ENCODE data around the gene MNX1.

The MNX1 gene

DNA sequence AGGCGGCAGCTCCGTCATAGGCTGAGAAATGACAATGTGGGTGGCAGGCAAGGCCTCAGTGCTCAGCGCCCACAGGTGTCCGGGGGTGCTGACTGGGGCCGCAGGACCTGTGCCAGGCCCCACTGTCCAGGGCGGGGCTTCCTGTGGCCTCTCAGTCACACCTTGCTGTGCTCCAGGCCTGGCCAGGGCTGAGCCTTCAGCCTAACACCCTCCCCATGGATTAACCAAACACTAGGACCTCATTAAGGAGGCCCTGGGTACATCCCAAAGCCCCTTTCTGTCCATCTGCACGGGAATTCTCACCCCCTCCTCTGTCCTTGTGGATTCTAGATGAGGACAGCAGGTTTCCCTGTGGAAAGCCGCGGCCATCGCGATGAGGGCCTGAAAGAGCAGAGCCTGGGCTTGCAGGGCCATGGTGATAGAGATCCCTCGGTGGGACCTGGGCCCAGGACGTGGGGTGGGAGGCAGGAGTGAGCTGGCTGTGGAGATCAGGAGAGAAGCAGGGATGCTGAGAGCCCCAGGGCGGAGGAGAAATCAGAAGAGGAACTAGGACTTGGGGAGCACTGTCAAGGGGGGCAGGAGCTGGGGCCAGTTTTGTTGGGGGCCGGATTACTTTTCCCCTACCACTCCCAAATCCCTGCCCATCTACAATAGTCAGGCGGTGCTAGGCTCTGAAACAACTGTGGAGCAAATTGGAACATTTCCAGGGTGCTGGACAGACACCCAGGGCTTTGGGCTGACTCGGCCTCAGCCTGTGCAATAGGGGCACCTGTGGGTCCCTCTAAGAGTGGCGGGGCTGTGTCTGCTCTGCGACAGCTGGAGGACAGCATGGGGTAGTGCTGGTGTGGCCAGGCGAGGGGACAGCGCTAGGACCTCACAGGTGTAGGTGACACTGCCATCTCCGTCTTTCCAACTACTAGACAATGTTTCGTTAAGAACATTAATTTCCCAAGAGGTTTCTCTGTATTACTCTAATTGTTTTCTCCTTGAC lies 23.3 kb upstream of the MNX1 start:
- DNase-seq (ENCODE audit: insufficient read length, low spot score) (no peak), FAIRE-seq (no peak)

DNA sequence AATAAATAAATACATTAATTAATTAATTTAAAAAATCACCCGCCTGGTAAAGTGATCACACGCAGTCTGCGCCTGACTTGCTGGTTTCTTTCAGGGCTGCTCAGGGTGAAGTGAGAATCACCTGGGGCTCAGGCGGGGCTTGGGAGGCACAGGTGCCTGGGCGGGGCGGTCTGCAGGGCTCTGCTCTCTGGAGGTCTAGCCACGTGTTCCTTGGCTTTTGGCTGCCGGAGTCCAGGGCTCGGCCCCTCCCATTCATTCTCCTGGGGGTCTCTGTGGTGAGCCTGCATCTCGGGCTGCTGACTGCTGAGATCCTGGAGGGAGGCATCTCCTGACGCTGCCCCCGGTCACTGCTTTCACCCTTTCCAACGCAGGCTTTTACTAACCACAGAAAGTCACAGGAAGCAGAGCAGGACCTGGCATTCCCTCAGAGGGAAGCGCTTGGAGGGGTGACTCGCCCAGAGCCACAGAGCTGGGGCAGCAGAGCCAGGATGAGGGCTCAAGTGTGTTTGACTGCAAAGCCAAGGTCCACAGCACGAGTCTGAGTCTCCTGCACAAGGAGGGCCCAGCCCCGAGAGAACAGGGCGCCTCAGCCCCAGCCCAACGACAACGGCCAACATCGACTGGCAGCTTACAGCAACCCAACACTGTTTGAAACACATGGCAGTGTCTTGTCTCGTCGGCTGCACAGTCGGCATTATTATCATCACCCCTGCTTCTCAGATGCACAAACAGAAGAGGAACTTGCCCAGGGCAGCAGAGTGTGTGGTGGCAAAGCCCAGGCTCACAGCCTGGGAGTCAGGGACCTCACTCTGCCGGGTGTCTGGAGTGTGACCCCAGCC lies 22.4 kb upstream of the MNX1 start:
- DNase-seq (ENCODE audit: insufficient read length, low spot score) = no peak
- FAIRE-seq = no peak

- no peak for FAIRE-seq
- no peak for DNase-seq (ENCODE audit: insufficient read length, low spot score)
These were observed 21.7 kb upstream of the MNX1 start for GRCh38 chr7:157032128-157032527.

DNA sequence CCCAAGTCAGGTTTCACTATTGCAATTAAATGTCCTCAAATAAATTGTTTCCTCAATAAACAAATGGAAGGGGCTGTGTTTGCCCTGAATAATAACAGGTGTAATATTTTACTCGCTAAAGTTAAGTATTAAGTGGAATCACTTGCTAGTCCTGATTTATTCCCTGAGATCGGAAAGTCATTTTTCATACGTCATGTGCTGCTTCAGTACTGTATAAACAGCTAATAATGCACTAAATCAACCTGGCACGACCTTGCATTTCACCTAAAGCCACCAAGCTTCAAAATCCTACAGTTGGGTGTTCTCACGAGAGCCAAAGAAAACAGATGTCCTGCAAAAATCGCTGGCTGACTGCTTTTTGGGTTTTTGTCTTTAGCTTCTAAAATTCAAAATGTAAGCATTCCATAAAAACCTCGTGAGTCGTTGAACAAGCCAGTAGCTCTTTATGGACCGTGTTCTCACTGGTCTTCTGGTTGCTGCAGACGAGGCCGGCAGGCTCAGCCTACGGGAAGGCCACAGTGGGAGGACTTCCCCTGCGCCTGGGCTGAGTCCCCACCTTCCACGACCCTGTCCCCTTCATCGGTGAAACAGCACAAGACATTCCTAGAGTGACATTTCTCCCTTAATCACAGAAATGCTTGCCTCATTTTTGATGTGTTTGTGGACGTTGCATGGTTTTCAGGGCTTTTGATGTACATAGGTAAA lies 17.9 kb upstream of the MNX1 start:
- DNase-seq (ENCODE audit: insufficient read length, low spot score) (no peak), FAIRE-seq (no peak)

GRCh38 chr7:157027568-157028198 lies 17.2 kb upstream of the MNX1 start:
- no peak for DNase-seq (ENCODE audit: insufficient read length, low spot score)
- no peak for FAIRE-seq

- DNase-seq (ENCODE audit: insufficient read length, low spot score) (no peak), FAIRE-seq (no peak)
These were observed 14.3 kb upstream of the MNX1 start for GRCh38 chr7:157024716-157025115.

DNA sequence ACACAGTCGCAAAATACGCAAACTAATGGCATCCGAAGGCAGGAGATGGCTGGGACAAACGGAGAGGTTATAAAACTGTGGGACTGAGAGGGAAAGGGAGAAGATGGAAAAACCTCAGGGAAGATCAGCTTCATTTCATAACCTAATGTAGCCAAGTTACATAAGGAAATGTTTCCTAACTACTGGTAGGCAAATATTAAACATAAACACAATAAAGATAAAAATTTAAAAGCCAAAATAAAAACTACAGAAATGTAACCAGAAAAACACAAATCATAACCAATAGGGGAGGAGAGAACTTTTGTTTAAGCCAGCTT lies 13.1 kb upstream of the MNX1 start:
- DNase-seq (ENCODE audit: insufficient read length, low spot score) = no peak
- no peak for FAIRE-seq

GRCh38 chr7:157022681-157023588 lies 12.5 kb upstream of the MNX1 start:
- FAIRE-seq = no peak
- no peak for DNase-seq (ENCODE audit: insufficient read length, low spot score)

DNA sequence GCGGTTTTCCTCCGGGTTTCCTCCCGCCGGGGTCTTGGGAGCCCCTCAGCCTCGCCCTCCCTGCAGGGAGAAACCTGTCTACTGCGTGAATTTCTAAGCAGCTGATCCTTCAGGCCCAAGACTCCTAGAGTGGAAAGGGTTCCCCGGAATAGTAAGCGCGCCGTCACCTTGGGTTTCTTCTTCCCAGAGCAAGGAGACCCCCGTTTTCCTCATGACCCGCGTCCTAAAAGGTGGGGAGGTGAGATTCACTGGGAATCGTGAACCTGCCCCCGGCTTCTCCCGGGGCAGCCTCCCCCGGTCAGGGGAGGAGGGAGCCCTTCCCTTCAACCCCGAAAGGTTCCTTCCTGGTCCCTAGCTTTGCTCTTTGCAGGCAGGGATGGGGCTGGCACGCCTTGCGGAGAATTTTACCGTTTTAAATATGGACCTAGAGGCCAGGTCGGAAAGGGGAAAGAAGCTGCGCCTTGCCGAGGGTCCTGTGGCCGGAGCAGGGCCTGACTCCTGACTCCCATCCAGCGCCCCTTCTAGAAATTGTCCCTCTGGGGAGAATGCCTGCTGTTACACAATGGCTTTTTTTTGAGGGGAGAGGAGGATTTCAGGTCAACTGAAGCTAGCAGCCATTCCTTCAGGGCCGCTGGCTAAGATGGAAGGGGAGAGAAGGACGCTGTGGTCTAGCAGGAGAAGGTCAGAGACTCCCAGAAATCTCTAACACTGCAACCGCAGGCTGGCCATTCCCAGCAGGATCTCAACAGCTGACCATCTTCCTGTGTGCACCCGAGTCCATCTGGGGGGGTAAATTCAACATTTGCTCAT lies 11.6 kb upstream of the MNX1 start:
- FAIRE-seq = no peak
- no peak for DNase-seq (ENCODE audit: insufficient read length, low spot score)

GRCh38 chr7:157021071-157021870 lies 10.8 kb upstream of the MNX1 start:
- FAIRE-seq = no peak
- no peak for DNase-seq (ENCODE audit: insufficient read length, low spot score)

DNA sequence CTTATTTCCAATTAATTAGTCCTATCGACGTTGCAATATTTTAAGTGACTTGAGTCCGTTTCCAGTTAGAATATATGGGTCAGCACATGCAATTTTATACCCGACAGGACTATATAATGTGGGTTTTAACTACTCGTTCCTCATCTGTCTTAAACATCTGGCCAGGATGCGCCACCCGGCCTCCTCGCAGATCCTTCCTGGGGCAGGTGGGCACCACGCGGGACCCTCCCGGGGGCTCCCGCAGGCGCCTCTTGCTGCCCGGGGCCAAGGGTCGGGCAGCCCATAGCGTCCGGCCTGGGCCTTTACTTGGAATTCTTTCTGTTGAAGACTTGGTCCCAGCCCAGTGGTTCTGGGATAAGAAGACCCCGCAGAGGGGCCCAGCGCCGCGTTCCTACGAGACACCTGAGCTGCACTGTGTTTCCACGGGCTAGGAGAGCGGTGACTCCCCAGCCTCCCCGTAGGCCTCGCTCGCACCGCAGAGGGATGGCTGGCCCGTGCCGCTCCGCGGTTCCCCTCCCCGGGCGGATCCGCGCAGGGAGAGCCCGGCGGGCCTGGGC lies 10.1 kb upstream of the MNX1 start:
- DNase-seq (ENCODE audit: insufficient read length, low spot score) (no peak), FAIRE-seq (no peak)

DNA sequence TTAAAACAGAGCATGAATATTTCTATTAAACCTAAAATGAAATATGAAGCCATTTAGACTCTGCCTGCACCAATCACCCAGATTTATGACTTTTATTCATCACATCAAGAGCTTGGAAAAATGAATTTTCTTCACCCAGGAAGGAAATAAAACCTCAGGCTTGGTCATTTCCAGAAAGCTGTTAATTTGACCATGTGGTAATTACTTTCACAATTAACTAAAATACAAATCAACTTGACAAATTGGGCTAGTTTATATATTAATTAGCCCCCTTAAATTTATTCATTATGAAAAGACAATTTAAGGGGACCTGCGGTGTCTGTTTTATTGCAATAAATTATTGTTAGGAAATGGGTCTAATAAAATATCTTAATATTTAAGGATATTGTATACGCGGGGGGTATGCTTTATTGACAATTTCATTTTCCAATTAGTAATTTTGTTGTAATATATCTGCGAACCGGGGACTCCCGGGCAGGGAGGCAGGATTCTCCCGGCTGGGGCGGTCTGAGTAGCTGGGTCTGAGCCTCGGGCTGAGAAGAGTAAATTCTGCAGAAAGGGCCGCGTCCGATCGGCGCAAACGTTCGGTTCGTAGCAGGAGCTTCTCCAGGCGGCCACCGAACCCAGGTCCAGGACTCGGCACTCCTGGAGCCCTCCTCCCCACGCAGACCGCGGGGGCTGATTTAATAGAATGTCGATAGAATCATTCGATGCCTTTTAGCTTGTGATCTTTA lies 9.4 kb upstream of the MNX1 start:
- DNase-seq (ENCODE audit: insufficient read length, low spot score) = no peak
- no peak for FAIRE-seq

DNA sequence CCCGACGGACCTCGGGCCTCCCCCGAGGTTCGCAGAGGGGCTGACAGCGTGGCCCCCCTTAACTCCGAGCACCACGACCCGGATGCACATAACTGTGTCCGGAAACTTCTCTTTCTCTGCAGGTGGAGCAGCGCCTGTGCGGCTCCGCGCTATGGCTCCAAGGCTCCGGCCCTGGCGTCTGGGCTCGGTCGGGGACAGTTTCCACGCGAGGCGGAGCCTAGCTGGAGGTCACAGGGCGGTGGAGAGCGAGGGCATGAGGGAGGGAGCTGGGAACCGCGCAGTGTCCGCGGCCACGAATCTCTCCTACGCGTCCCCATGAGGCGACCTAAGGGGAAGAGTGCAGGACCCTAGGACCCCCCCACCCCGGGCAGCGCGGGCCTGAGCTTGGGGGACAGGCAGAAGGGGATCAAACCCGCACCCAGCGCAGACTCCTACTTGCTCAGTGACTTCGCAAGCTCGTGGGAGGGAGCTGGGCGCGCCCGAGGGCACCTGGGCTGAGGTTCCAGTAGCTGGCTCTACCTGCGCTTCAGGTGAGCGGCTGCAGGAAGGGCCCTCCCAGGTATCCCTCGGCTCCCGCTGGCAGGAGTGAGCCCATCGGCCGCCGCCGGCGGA lies 8.6 kb upstream of the MNX1 start:
- FAIRE-seq (no peak), DNase-seq (ENCODE audit: insufficient read length, low spot score) (no peak)

DNA sequence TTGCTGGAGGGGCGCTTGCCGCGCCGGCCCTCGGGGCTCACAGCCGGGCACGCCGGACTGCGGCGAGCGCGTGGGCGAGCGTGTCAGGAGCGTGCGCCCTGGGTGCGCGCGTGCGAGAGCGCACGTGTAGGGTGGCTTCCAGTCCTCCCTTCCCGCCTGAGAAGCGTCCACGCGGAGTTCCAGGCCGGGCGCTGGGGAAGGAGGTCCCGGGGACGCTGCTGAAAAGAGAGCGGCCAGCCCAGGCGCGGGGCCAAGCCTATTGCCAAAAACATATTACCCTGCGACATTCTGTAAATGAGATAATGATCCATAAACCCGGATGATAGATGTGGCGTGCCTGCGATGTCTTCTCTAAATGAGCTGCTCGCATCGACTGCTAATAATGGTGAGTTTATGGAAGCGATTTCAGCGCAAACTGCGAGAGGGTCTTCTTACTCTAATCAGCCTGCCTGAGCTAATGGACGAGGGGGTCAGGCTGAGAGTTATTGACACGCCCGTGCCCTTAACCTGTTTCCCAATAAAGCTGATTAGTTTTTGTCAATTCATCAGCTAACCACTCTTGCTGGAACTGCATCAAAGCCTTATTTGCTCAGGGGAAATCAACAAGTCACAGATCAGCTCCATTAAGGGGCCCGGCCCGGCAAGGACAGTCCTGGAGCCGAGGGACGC lies 8.0 kb upstream of the MNX1 start:
- FAIRE-seq (no peak), DNase-seq (ENCODE audit: insufficient read length, low spot score) (no peak)

DNA sequence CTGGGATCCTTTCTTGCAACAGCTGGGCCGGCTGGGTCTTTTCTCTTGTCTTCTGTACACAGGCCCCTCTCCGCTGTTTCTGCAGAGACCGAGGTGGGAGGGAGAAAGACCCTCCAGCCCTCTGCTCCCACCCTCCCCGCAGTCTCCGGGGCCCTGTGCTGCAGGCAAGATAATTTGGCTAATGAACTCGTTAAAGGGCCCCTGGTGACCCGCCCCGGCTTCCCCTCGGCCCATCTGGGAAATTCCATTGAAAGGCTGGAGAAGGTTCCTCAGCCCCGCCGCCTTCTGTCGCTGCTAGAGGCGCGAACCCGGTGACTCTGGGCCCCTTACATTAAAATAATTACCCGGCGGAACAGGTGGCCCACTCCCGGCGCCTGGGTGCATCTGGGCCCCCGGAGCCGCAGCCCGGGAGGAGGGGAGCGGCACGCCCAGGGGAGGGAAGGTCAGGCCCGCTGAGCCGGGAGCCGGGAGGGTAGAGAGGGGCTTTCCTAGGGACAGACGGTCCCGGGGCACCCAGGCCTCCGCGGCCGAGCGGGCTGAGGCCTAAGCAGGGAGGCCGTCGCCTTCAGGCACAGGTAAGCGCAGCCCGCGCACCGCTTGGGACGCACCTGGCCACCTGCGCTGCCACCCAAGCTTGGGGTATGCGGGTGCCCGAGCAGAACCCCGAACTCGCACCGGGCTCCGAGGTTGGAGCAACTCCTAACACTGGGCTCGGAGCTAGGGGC lies 7.3 kb upstream of the MNX1 start:
- FAIRE-seq (no peak), DNase-seq (ENCODE audit: insufficient read length, low spot score) (no peak)

DNA sequence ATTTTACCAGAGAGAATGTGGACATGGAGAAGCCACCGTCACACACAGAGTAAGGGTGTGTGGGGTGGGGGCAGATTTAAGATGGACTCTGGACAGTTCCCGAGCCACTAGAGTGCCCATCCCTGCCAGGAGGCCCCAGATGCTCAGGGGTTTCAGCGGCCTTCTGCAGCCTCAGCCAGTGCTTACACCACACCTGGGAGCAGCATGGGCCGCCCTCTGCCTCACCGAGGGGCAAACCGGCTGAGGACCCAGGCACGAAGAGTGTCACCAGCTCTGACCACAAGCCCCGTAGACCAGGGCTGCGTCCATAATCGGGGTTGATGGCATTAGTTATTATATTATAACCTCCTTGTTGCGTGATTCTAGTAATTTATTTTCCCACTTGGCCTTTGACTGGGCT lies 6.7 kb upstream of the MNX1 start:
- FAIRE-seq = no peak

More for the DNA sequence above, 6.7 kb upstream of the MNX1 start:
- DNase-seq (ENCODE audit: insufficient read length, low spot score) = no peak

All from HTR-8/SVneo (cell line).